GM12874 (cell line): ENCODE data around the gene TTLL6.

Experiments used
- CTCF ChIP-seq: IDR thresholded peaks from 2 replicates; pipeline ENCODE4 v1.5.1; 2011; ENCODE audit warnings: low read depth, mild to moderate bottlenecking, control low read depth, low read length, moderate library complexity; ENCODE audit not compliant: insufficient read depth

The TTLL6 gene

GRCh38 chr17:48749621-48750553 is 67.1 kb downstream of the TTLL6 start:
- TF ChIP-seq CTCF = no peak

GRCh38 chr17:48748718-48749566 is 68.1 kb downstream of the TTLL6 start:
- no peak for TF ChIP-seq CTCF

GRCh38 chr17:48747445-48748363 is 69.3 kb downstream of the TTLL6 start:
- TF ChIP-seq CTCF = no peak

GRCh38 chr17:48746916-48747444 is 70.0 kb downstream of the TTLL6 start:
- TF ChIP-seq CTCF = no peak

- no peak for TF ChIP-seq CTCF
Observed at GRCh38 chr17:48745381-48746275, 71.4 kb downstream of the TTLL6 start.

DNA sequence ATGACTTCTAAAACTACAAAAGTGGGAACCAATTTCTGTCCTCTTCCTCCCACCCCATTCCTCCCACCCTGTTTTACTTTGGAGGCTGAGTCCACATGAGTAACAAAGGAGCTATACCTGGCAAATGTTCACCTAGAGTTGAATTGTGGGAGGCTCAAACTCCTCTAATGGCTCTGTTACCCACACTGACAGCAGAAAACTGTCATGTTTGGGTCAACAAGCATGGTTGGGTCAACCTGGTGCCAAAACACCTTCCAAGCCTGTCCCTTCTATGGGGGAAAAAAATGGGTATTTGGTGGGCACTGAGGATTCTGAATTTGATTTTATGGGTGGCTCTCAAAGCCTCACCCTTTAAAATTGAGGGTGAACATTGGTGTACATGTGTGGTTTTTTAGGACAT is 76.5 kb downstream of the TTLL6 start:
- TF ChIP-seq CTCF = no peak
